AG04450 (cell line): Measurements from ENCODE around the gene DIMT1. TPM values are rescaled to one million over a fixed set of nuclear protein-coding genes. Genes with fewer than 3 reads are reported as not detected.

Source experiments
- CTCF ChIA-PET: fragments of 300-600, 350-600 bp; formaldehyde crosslinking; extraction: SDS; loops from one replicate; lab custom pipeline; 2022; ENCODE audit warnings: antibody characterized with exemption, inconsistent platforms; lab: Charles Lee
- POLR2A ChIA-PET: fragments of 350-600 bp; formaldehyde crosslinking; extraction: SDS; loops from one replicate; lab custom pipeline; 2021; ENCODE audit warnings: antibody characterized with exemption, inconsistent platforms; lab: Yijun Ruan, JAX
- DNase-seq: peaks from one replicate; pipeline ENCODE4 v3.0.0-alpha.2; 2011; ENCODE audit warnings: low read depth, low spot score
- H3K27ac ChIP-seq: one replicate; pipeline ENCODE4 v1.5.1; 2012; ENCODE audit warnings: low read depth, low read length, control low read depth
- H3K27me3 ChIP-seq: one replicate; pipeline ENCODE4 v1.6.0; 2012; ENCODE audit warnings: low read length; ENCODE audit not compliant: control insufficient read depth, insufficient read depth
- H3K4me3 ChIP-seq: 2 replicates; pipeline ENCODE4 v1.5.1; 2011; ENCODE audit warnings: mild to moderate bottlenecking, low read depth, low read length, control low read depth
- H3K9me3 ChIP-seq: 2 replicates; pipeline ENCODE4 v1.5.1; 2012; ENCODE audit warnings: low read length; ENCODE audit not compliant: control insufficient read depth, insufficient read depth
- CTCF ChIP-seq: IDR thresholded peaks from 2 replicates; pipeline ENCODE4 v1.5.1; 2011; ENCODE audit warnings: low read depth, low read length, control low read depth, inconsistent platforms
- polyA plus RNA-seq: library from polyadenylated mRNA; depleted of rRNA; stranded (reverse); fragments of >200 nt; gene quantifications from 2 replicates; pipeline ENCODE4 v1.2.3, GENCODE V29; 2011

The DIMT1 gene
- polyA plus RNA-seq, 1 experiment = 31.1 TPM

GRCh38 chr5:62418462-62419076 is 14.9 kb upstream of the DIMT1 start:
- DNase-seq = no peak
- no peak for TF ChIP-seq CTCF
- CTCF ChIA-PET = interaction anchor here (0.5 to 1.2 kb wide), 2 partner anchors 46 to 361 kb away, joined by 3 to 4 read pairs; no protein-coding TSS in a partner anchor
- no peak overlapping the region for H3K4me3 ChIP-seq
- no peaks in the 10 kb centered on the region for H3K9me3 ChIP-seq
- POLR2A ChIA-PET = no interaction called here
- no peaks in the 10 kb centered on the region for H3K27me3 ChIP-seq
- H3K27ac ChIP-seq = no peak overlapping the region

GRCh38 chr5:62413711-62414110 is 10.0 kb upstream of the DIMT1 start:
- Histone ChIP-seq H3K27me3 (no peaks in the 10 kb centered on the region), H3K9me3 (no peaks in the 10 kb centered on the region; the same call in 1 of the 2 replicates), H3K4me3 (peak overlapping the region; percentile 95), H3K27ac (no peak overlapping the region)
- ChIA-PET CTCF (interaction anchor here (0.8 to 1.5 kb wide), 3 partner anchors 10 to 46 kb away, joined by 3 to 5 read pairs (median 4); partner anchors contain the start of gene DIMT1), POLR2A (interaction anchor here (2.1 kb wide), 1 partner anchor 10 kb away, joined by 30 read pairs; the partner anchor contains the start of gene DIMT1)
- no peak for DNase-seq
- no peak for TF ChIP-seq CTCF

- Histone ChIP-seq H3K4me3 (peak within 1 kb of the TSS; percentile 95), H3K27ac (peak within 1 kb of the TSS; percentile 57), H3K9me3 (no peaks in the 10 kb centered on the region; the same call in 1 of the 2 replicates), H3K27me3 (no peaks in the 10 kb centered on the region)
- POLR2A ChIA-PET = interaction anchor here (2.1 kb wide), 1 partner anchor 9 kb away, joined by 30 read pairs; the partner anchor contains the start of gene DIMT1
- CTCF ChIA-PET = interaction anchor here (0.6 to 0.9 kb wide), 3 partner anchors 9 to 366 kb away, joined by 3 to 5 read pairs (median 3); partner anchors contain the start of gene DIMT1
- no peak for TF ChIP-seq CTCF
- DNase-seq = peak; percentile 98
Measured at GRCh38 chr5:62412549-62413329, 9.0 kb upstream of the DIMT1 start, which contains the start of gene IPO11. Gene IPO11 (plus strand): TSS chr5:62412763. CDS start chr5:62437280, 24,517 bp downstream.

- H3K4me3 ChIP-seq = no peak overlapping the region
- POLR2A ChIA-PET = interaction anchor here (1.4 kb wide), 1 partner anchor 9 kb away, joined by 5 read pairs; the partner anchor contains the start of gene DIMT1
- no peaks in the 10 kb centered on the region for H3K9me3 ChIP-seq
Measured at GRCh38 chr5:62395210-62395950, 8.3 kb downstream of the DIMT1 start.

More at GRCh38 chr5:62395210-62395950, 8.3 kb downstream of the DIMT1 start:
- Histone ChIP-seq H3K27ac (peak overlapping the region; percentile 85), H3K27me3 (no peaks in the 10 kb centered on the region)
- no peak for TF ChIP-seq CTCF
- CTCF ChIA-PET = no interaction called here
- DNase-seq = peak; percentile 63
